GM18858 (cell line): ENCODE results near the gene PDXK.
A peak's percentile ranks its signal among the peaks of the same experiment; 100 is the strongest.

Experiments used
- ATAC-seq: cut with Tn5 transposase; IDR thresholded peaks from one replicate; pipeline ENCODE4 v1.9.1; 2021; ENCODE audit not compliant: unreplicated experiment

Gene PDXK

DNA sequence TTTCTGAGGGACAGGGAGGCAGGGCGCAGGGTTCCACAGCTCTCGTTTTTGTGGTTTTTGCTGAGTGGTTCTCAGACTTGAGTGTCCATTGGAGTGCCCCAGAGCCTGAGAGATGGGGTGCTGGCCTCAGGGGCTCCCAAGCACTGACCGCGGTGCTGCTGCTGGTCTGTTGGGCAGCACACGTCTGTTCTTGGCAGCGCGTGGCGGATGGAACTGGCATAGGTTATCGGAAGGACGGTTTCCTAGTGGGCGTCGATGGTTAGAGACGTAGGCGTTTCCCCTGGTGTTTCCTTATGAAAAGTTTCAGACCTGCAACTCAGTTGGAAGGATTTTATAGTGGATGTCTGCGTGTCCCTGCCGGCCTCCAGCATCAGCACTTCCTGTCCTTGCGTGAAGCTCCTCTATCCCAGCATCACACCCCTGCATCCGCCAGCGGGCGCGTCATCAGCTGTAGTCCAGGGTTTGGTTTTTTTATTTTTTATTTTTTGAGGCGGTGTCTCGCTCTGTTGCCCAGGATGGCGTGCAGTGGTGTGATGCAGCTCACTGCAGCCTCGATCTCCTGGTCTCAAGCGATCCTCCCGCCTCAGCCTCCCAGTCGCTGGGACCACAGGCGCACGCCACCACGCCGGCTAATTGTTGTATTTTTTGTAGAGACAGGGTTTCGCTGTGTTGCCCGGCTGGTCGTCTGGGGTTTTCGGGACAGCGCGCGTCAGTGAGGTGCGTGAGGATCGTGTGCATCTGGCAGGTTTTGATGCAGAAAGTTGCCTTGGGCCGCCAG is 82.3 kb downstream of the PDXK start:
- no peak for ATAC-seq

DNA sequence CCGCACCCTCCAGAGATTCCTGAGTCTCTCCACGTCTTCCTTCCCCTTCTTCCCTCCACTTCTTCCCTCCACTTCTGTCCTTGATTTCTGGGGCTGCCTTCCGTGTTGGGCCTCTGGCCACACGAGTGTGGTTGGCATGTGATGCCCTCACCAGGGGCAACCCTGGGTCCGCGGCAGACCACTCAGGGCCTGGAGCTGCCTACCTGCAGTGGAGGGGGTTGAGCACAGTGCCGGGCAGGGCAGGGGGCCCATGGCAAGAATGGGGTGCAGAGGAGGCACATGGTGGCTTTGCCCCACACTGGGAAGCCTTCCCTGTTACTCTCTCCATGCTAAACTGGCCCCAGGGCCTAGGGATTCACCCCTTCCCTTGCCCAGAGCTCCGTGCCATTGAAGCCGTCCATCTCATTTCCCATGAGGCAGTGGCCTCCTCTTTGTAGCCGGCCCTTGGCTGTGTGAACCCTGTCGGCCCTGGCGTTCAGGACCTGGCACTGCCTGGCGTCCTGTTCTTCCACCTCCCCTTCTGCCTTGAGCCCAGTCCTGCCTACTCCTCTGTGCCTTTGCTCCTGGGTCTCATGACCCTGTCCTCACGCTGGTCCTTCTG is 83.9 kb downstream of the PDXK start:
- ATAC-seq = no peak

DNA sequence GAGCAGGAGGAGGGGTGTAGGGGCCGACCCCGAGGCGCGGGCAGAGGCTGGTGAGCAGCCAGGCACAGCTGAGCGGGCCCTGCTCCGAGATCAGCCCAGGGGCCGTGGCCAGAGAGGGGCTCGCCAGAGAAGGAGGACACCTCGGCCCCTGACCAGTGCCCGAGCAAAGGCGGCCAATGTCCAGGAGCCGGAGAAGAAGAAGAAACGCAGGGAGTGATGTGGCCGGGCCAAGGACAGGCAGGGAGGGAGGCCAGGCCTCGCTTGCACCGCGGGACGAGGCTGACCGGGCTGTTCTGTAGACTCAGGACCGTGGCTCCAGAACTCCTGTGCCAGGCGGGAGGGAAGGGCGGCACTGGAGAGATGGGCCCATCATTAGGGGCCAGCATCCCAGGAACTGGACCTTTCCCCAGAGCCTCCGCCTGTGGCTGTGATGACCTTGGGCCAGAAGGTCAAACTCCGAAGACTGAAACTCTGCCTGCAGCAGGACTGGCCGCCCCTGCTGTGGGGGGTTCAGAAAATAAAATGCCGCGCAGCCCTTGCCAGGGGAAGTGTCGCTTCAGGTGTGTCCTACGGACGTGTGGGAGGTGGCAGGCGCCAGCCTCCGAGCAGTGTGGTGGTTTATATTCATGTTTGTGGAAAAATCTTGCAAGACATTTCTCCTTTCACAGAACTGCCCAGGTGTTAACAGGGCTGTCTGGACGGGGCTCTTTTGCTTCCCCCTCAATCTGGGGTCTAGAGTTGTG is 84.8 kb downstream of the PDXK start:
- ATAC-seq = no peak

DNA sequence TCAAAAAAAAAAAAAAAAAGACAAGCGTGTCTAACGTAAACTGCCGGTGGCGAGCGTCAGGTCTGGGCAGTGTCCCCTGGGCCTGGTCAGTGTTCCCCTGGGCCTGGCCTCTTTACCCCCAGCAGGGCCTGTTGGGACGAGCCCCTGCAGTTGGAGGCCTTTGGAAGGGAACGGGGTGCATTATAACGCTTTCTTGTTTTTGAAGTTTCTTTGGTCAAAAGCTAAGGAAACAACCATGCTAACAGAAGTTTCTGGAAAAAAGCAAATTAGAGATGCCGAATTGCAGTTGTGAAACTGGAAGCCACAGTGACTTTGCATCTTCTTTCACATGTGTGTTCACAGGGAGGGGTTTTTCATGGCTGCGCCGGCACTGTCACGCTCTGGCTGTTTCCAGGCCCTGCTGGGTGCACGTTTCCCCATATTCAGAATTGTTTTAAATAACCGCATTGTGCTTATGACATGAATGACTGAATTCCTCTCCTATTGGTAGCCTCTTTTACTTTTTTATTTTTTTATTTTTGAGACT is 86.4 kb downstream of the PDXK start:
- ATAC-seq = peak; percentile 83

DNA sequence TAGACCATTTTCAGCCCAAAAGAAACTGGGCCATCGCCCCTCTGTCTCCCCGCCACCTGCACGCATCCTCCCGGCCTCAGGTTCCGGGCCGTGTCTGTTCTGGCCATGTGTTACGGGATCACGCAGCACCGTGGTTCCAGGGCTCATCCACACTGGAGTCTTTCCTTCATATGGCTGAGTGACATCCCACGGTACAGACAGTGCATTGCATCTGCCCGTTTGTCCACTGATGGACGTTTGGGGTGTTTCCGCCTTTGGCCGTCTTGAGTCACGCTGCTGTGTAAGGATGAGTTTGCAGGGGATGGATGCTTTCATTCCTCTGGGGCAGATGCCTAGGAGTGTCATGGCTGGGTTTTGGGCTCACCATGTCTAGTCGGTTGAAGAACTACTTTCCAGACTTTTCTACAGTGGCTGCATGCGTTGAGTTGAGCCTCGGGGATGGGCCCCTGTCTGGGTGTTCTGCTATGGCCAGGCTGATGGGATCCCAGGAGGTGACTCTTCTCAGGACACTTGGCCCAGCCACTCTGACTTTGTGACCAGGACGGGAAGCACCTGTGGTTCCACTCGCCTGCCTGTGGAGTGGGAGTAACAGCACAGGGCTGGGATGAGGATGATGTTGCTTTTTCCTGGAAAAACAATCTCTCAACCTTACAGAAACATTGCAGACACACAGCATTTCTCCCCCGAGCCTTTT is 87.2 kb downstream of the PDXK start:
- no peak for ATAC-seq

- no peak for ATAC-seq
Observed at GRCh38 chr21:43808367-43808766, 89.4 kb downstream of the PDXK start.

- no peak for ATAC-seq
Observed at GRCh38 chr21:43808832-43809251, 89.9 kb downstream of the PDXK start.

GRCh38 chr21:43809346-43809799 is 90.4 kb downstream of the PDXK start:
- ATAC-seq = no peak

- no peak for ATAC-seq
Observed at GRCh38 chr21:43809853-43810504, 91.0 kb downstream of the PDXK start.

DNA sequence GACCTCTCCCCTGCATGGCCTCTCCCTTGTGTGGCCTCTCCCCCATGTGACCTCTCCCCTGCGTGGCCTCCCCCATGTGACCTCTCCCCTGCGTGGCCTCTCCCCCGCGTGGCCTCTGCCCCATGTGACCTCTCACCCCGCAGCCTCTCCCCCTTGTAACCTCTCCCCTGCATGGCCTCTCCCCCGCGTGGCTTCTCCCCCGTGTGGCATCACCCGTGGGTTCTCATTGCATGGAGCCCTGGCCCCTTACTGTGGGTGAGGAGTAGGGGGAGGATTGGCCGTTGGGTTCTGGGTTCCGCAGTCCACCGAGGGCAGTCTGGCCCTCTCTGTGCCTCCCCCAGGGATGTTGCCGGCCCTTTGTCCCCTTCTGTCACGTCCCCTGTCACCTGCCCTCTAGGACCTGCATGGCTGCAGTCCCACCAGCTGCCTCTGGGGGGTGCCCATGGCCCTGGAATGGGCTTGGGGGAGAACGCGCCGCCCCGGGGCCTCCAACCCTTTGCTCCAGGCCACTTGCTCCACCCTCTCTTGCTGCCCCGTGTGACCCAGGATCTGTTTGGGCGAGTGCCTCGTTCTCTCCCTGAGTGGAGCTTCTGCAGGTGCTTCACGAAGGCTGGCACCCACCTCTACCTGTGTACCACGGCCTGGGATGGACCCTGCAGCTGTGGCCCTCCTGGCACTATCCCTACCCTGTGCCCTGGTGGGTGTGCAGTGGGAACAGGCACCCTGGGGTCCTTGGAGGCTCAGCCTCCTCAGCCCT is 91.8 kb downstream of the PDXK start:
- no peak for ATAC-seq

DNA sequence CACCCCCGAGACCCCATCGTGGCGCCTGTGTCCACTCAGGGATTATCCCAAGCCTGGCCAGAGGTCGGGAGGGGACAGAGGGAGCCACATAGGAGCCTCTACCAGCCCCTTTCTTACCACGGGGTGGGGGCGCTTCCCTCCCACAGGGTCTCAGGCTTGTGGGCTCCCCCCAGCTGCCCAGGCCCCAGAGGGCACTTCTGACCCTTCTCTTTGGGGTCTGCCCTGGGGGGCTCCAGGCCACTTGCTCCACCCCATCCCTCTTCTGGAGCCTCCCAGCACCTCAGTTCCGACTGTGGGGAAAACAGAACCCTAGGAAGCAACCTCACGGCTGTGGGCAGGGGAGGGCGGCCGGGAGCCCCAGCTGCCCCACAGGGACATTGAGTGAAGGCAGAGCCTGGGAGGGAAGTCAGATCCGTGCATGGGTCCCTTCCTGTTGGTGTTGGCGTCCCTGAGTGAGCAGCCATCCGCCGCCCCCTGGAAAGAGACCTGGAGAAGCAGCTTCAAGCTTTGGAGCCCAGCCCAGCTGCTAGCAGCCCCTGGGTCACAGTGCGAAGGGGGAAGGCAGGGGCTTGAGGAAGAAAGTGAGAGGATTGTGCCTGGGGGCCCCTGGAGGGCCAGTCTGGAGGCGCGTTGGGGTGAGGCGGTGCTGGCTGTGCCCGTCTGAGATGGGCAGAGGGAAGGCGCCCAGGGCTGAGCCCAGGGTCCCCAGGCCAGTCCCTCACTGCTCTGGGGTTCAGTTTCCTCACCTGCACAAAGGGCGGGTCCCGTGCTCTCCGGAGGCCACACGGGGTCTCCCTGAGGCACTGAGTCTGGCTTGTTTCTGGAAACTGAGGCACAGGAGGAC is 92.6 kb downstream of the PDXK start:
- no peak for ATAC-seq
